ELR (cell line): Measurements from ENCODE around the gene TMPRSS12.
"Not testable (repeated sequence)": the region's sequence is repeated elsewhere in the genome, so short reads cannot be mapped to it uniquely, and the experiment has no call there.

Experiments
- DNase-seq: peaks from one replicate; pipeline ENCODE4 v3.0.0-alpha.2; 2015; ENCODE audit warnings: low read depth

Gene TMPRSS12

DNA sequence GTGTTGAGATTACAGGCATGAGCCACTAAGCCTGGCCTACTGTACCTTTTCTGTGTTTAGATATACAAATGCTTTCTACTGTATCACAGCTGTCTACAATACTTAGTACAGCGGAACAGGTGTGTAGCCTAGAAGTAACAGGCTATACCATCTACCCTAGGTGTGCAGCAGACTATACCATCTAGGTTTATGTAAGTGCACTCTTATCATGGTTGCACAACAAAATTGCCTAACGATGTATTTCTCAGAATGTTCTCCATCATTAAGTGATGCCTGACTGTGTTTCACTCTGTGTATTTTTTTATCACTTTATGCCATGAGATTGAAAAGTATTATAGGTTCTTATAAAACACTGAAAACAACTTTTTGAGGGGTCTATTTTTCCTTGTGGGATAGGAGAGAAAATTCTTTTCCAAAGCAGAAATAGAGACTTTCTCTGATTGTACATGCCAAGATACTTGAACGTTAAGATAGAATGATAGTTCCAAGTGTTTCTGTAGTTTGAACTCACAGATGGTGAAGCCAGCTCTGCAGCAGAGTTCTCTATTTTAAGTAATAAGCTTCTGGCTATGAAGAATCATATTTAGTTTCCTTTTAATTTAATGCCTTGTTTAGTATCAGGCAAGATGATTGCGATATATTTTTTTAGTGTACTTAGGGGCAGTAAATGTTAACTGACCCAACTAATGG is 17.0 kb downstream of the TMPRSS12 start:
- no peak for DNase-seq

DNA sequence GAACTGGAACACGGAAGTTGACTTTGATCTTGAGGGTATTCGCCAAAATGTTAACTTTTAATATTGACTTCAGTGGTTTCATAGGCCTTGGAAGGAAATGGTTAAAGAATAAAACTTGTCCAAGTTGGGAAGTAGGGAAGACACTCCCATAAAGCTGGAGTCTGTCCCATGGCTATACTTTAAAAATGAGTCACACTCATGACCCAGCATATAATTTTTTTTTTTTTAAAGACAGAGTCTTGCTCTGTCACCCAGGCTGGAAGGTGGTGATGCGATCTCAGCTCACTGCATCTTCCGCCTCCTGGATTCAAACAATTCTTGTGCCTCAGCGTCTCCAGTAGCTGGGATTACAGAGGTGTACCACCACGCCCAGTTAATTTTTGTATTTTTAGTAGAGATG is 19.6 kb downstream of the TMPRSS12 start:
- peak; percentile 76 for DNase-seq

DNA sequence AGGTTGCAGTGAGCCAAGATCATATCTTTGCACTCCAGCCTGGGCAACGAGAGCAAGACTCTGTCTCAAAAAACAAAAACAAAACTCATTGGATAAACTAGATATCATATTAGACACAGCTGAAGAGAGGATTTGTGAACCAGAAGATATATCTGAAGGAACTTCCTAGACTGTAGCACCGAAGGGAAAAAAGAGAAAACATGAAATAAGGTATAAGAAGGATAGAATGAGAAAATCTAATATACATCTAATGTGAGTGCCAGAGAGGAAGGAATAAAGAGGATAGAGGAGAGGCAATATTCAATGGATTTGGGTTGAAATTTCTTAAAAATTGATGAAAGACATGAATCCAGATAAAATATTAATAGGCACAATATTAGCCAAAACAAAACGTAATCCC is 22.5 kb downstream of the TMPRSS12 start:
- DNase-seq = no peak

DNA sequence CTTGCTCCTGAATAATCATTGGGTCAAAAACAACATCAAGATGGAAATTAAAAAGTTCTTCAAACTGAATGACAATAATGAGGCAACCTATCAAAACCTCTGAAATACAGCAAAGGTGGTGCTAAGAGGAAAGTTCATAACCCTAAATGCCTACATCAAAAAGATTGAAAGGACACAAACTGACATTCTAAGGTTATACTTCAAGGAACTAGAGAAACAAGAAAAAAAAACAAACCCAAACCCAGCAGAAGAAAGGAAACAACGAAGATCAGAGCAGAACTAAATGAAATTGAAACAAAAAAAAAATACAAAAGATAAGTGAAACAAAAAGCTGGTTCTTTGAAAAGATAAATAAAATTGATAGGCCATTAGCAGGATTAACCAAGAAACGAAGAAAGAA is 26.2 kb downstream of the TMPRSS12 start:
- DNase-seq = not testable (repeated sequence)

DNA sequence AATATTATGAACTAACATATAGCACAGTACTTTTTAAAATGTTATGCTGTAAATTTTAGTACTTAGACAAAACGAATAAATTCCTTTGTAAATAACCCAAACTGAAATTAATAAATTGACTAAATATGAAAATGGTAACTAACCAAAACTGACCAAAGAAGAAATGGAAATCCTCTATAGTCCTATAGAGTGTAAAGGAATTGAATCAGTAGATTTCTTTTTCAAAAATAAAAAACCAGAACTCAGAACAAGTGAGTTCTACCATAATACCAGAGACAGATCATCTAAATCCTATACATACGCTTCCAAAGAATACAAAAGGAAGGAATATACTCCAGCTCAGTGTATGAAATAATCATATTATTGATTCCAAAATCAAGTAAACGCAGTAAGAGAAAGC is 39.8 kb downstream of the TMPRSS12 start:
- DNase-seq = no peak

DNA sequence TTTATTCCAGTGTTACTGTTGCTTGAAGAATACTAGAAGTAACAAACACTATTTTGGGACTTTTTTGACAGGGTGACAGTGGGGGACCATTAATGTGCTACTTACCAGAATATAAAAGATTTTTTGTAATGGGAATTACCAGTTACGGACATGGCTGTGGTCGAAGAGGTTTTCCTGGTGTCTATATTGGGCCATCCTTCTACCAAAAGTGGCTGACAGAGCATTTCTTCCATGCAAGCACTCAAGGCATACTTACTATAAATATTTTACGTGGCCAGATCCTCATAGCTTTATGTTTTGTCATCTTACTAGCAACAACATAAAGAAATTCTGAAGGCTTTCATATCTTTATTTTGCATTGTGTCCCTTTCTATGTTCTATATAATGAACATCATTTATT is 44.5 kb downstream of the TMPRSS12 start:
- DNase-seq = no peak

DNA sequence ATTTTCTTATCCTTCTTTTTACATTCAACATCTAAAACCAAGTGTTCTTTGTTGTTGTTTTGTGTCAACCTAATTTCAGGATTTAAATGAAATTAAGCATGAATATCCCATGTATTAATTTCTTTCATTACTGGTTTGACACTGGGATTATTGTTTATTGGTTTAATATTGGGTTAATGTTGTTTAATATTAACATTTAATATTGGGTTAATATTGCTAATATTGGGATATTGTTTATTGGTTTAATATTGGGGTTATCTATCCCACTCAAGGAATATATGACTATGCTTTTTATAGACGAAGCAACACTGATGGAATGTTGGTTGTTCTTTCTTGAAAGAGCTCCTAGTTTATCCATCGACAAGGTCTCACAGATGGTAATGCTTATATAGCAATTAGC is 45.9 kb downstream of the TMPRSS12 start:
- no peak for DNase-seq

DNA sequence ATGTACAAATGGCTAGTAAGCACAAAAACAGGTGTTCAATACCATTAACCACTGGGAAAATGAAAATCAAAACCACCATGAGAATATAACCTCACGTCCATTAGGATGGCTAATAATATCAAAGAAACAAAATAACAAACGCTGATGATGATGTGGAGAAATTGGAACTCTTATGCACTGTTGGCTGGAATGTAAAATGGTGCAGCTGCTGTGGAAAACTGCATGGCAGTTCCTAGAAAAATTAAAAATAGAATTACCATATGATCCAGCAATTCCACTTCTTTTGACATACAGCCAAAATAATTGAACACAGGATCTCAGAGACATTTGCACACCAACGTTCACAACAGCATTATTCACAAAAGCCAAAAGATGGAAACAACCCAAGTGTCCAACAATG is 51.5 kb downstream of the TMPRSS12 start:
- no peak for DNase-seq

DNA sequence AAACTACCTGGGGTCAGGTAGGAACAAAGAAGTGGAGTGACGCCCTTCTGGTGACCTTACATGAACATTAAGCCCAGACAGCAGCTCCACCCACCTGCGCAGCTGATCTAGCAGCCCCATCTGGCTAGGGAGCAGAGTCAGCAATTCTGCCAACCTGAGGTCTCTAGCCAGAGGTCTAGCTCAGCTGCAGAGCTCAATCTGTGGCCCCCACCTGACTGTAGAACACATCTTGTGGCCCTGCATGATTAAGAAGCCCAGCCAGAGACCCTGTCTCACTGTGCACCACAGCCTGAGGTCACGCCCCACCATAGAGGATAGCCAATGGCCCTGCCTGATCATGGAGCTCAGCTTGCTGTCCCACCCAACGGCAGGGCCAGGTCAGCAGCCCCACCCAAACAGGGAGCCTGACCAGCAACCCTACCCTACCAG is 59.0 kb downstream of the TMPRSS12 start:
- DNase-seq = no peak

DNA sequence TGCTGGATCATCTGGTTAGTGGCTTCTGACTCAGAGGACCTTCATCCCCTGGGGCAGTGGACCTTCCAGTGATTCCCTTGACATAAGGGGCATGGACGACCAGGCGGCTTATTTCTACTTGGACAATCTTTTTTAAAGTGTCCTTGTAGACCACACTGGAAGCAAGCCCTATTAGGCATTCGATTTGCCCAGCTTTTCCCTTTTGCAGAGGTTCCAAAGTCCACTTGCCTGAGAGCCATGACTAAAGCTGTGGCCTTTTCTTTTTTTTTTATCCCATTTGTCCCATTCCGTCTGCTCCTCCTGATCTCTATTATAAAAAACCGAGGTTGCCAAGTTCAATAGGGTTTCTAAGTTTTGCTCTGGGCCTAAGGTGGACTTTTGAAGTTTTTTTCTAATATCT is 65.8 kb downstream of the TMPRSS12 start:
- DNase-seq = not testable (repeated sequence)

DNA sequence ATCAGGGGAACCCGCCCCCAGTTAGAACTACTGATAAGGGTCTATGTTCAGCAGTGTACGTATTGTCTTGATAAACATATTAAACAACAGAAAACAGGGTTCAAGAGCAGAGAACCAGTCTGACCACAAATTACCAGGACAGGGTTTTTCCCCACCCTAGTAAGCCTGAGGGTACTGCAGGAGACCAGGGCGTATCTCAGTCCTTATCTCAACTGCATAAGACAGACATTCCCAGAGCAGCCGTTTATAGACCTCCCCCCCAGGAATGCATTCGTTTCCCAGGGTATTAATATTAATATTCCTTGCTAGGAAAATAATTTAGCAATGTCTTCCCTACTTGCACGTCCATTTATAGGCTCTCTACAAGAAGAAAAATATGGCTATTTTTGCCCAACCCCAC is 69.6 kb downstream of the TMPRSS12 start:
- DNase-seq = not testable (repeated sequence)

DNA sequence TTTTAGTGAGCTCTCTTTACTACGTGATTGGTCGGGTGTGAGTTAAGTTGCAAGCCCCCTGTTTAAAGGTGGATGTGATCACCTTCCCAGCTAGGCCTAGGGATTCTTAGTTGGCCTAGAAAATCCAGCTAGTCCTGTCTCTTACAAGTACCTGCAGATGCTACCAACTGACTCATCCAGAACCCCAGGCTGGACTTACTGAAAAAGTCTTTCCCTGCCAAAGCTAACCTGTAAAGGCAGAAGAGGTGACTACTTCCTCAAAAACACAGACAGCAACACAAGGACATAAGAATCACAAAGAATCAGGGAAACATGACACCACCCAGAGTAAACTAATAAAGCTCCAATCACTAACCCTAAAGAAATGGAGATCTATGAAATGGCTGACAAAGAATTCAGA is 70.5 kb downstream of the TMPRSS12 start:
- no peak for DNase-seq

DNA sequence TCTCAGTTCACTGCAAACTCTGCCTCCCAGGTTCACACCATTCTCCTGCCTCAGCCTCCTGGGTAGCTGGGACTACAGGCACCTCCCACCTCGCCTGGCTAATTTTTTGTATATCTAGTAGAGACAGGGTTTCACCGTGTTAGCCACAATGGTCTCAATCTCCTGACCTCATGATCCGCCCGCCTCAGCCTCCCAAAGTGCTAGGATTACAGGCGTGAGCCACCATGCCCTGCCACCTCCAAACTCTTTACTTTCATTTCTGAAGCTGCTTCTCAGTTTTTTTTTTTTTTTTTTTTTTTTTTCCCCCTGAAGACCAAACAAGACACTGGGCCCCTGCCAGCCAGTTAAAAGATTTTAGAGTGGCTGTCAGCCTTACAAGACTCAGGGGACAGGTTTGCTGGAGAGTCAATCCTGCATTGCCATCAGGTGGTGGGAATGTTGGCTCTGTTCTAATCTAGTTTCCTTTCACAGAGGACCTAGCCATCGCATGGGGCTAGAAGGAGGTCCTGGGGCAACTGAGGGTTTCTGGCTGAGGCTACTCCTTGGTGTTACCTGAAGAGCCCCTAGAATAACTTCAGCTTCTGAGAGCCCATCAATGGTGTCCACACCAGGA is 72.3 kb downstream of the TMPRSS12 start:
- DNase-seq = no peak

DNA sequence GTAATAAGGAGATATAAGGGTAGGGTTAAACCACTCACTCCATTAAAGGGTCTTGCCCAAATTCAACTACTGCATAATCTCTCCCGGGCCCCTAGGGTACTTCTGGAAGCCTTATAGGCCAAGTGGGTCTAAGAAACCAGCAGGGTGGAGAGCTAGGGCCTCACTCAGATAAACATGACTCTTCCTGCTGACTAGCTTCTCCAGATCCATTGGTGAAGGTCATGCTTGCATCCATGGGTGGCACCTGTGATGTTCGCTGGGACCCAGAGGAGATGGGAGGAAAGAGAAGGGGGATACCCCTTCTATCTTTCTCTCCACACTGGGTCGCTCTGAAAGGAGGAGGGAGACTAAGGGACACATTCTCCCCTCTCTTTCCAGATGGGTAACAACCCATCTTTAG is 73.6 kb downstream of the TMPRSS12 start:
- DNase-seq = no peak

DNA sequence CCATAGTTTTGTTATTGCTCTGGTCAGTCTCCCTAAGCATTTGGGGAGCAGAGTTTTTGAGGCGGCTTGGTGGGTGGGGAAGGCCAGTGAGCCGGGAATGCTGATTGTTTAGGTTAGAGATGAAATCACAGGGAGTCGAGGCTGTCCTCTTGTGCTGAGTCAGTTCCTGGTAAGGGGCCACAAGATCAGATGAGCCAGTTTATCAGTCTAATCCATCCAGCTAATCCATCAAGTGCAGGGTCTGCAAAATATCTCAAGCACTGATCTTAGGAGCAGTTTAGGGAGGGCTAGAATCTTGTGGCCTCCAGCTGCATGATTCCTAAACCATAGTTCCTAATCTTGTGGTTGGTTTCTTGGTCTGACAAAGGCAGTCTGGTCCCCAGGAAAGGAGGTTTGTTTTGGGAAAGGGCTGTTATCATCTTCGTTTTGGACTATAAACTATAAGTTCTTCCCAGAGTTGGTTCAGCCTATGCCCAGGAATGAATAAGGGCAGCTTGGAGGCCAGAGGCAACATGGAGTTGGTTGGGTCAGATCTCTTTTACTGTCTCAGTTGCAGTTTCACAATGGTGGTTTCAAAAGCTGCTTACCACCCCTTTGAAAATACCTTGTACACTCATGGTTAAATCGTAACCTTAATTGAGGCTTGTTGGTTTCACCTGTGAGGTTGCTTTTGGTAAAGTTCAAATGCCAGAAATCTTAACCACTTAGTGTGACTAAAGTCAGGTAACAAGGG is 76.0 kb downstream of the TMPRSS12 start:
- DNase-seq = peak; percentile 23

DNA sequence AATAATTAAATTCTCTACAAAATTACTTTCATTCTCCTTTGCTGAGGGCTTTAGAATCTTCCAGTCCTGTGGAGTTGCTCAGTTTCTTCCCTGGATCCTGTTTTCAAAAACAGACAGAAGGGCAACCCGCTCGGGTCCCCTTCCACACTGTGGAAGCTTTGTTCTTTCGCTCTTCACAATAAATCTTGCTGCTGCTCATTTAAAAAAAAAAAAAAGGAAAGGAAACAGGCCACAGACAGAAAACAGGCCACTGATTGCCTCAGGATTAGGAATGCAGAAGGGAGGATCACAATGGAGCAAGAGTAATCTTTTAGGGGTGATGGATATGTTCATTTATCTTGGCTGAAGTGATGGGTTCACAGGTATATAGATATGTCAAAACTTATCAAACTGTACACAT is 80.1 kb downstream of the TMPRSS12 start:
- no peak for DNase-seq

DNA sequence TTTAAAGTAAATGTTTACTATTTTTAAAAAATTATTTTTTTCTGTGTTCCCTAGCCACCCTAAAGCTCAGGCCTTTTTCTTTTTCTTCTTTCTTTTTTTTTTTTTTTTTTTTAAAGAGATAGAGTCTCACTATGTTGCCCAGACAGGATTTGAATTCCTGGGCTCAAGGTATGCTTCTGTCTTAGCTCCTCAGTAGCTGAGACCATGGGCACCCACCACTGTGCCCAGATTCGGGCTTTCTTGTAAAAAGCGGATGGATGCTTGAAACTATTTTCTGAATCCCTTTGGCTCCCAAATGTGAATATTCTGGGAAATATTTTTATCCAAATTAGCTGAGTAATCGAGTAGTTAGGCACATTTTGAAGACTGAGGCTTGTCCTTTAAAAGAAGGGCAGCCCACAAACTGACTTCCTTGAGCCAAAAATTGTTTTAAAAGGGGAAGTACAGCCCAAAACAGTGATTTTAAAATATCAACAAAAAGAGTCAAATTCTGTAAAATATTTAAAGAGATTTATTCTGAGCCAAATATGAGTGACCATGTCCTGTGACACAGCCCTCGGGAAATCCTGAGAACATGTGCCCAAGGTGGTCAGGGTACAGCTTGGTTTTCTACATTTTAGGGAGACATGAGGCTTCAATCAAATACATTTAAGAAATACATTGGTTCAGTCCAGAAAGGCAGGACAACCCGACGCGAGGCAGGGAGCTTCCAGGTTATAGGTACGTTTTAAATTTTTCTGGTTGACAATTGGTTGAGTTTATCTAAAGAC is 80.8 kb downstream of the TMPRSS12 start:
- no peak for DNase-seq

DNA sequence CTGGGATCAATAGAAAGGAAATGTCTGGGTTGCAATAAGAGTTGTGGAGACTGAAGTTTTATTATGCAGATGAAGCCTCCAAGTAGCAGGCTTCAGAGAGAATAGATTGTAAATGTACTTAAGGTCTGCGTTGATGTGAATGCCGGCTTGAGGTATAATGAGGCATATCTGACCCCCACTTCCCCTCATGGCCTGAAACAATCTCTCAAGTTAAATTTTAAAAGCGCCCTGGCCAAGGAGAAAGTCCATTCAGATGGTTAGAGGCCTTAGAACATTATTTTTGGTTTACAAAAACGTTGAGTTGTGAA is 81.4 kb downstream of the TMPRSS12 start:
- no peak for DNase-seq

DNA sequence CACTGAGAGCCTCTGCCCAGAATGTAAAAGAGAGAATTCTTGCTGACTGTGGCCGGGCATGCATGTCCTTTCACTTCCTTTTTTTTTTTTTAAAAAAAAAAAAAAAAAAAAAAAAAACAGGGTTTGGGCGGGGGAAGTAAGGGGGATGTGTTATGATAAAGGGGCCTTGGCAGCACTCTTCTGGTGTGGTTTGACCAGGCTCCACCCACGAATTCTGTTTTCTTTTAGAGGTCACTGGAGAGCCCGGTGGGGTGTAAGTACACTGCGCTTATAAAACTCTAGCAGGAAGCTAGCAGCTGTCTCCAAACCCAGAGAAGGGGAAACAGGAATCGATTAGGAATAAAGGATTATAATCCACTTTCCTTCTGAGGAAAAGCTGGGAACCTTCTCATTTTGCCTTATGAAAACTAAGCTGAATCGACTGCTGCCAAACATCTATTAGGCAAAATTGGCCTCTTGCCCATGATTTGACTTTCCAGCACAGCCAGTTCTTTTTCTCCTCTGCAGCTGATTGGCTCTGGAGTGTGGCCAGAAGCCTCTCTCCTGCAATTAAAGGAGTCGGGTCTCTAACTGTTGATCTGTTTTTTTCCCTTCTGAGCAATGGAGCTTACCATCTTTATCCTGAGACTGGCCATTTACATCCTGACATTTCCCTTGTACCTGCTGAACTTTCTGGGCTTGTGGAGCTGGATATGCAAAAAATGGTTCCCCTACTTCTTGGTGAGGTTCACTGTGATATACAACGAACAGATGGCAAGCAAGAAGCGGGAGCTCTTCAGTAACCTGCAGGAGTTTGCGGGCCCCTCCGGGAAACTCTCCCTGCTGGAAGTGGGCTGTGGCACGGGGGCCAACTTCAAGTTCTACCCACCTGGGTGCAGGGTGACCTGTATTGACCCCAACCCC is 82.0 kb downstream of the TMPRSS12 start:
- DNase-seq = peak; percentile 69

DNA sequence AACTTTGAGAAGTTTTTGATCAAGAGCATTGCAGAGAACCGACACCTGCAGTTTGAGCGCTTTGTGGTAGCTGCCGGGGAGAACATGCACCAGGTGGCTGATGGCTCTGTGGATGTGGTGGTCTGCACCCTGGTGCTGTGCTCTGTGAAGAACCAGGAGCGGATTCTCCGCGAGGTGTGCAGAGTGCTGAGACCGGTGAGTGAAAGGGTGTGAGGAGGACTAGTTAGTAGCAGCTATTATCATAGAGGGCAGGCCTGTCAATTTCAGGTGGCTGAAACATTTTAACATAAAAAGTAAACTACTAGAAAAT is 82.6 kb downstream of the TMPRSS12 start:
- no peak for DNase-seq

DNA sequence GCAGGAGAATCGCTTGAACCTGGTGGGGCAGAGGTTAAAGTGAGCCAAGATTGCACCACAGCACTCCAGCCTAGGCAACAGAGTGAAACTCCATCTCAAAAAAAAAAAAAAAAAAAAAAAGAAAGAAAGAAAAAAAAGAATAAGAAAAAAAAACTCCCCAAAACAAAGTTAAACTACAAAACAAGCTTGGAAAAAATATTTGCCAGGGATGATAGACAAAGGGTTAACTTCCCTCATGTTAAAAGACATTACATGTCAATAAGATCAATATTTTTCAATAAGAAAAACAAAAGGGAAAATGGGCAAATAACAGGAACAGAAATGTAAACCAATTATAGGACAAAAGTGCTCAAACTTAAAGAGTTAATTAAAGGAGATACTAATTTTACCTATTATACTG is 83.2 kb downstream of the TMPRSS12 start:
- DNase-seq = no peak

DNA sequence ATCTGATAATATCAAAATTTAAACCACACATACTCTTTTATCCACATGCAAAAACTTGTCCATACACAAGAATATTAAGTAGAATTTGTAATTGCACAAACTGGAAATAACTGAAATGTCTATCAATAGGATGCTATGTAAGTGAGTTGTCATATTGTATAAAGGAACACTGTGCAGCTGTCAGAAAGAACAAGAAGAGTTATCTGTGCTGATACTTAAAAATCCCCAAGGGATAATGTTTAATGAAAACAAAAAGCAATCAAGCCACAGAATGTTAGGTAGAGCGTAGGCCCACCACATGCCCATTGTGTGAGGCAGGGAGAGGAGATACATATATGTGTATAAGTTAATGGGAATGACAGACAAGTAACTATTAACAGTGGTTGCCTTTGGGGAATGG is 83.7 kb downstream of the TMPRSS12 start:
- no peak for DNase-seq
